H4 (cell line): Measurements from ENCODE around the gene UST. TPM values are rescaled to one million over a fixed set of nuclear protein-coding genes. Genes with fewer than 3 reads are reported as not detected.

ENCODE experiments used
- DNase-seq: peaks from one replicate; pipeline ENCODE4 v3.0.0-alpha.2; 2015; ENCODE audit warnings: low spot score
- total RNA-seq: library from RNA; depleted of rRNA; stranded (reverse); fragments of >200 nt; shearing (Covaris generic); gene quantifications from 2 replicates; pipeline ENCODE4 v1.2.3, GENCODE V29; 2014

The UST gene
- total RNA-seq, 1 experiment from 2014 or later = 11.7 TPM

DNA sequence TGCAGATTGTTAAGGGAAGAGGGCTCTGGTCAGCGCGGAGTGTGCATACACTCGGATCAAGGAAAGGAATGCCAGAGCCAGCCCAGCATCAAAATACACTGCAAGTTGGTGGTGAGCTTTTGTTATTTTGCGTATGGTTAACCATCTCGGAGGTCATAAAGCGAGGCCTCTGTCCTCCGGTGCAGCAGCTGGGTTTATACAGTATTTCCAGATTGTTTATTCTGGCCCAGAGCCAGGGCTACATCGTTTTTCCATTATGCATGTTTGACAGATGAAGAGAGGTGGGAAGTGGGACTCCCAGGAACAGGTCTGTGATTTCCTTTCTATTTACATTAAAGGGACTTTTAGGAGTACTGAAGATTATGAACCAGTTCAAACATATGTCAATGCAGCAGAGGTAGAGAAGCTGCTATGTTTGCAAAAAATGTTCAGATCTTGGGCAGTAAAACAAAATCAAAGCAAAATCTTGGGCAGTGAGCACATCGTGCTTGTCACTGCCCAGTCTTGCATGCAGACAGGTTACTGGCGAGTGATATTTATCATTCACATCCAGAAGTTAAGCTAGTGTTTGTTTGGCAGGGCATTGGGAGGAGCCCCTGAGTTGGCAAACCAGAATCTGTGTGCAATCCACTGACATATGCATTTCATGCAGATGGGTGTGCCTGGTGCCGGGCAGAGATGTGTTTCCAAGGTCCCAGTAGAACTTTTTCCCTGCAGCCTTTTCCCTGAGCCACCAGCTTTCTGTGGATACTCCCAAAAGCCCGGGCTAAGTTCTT is 314.3 kb downstream of the UST start:
- peak; percentile 46 for DNase-seq

DNA sequence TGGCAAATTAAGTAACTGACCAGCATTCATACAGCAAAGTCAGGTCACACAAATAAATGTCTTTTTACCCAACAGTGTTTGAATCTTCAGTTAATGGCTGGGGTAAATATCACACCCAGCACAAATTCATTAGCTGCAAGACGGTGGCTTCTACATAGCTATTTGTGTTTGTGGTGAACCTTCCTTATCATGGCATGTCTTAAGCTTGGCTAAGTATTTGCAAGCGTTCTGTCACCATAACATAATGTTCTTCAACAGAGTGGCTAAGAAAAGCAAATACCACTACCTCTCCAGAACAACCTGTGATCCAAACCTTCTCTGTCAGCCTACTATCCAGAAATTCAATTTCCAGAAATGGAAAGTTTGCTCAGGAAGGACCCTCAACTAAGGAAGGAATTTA is 315.1 kb downstream of the UST start:
- DNase-seq = no peak

DNA sequence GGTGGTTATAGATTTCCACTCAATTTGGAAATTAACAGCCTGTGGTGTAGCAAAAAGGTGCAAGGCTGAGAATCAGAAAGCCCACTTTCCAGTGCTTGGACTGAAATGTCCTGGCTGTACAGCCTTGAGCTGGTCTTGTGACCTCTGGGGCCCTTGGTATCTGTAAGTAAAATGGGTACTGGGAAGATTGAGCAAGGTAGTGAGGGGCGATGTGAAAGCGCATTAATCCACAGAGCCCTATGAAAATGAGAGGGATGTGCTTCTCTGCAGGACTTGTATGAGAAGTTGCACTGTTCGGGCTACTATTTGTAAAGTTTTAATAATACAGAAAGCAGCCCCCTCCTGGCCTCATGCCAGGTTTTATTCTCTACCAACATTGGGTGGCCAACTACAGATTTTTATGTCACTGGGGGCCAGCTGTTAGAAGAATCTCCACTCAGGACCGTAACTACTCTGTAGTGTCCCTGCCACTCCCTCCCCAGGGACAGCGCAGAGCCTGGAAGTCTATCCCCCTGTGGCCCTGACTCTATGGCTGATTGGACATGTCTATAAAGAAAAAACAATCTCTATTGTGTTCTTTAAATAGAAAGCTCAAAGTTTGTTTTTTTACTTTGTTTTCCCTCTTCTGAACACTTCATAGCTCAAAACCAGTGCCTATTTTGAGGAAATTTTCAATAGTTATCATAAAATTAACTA is 316.0 kb downstream of the UST start:
- no peak for DNase-seq

DNA sequence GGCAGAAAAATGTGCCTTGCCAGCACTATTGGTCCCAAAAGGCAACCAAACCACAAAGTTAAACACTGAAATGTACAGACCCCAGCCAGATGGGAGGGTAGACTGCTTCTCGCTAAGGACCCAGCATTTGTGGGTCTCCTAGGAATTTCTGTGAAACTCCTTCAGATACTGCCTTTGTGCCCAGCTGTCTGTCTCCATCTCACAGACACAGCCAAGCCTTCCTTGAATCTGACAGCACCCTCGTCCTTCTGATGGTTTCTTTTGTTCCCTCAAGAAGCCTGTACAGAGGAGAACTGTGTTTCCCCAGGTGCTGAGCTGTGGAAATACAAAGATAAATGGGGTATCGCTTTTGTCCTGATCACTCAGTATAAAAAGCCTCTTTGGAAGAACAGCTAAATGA is 316.6 kb downstream of the UST start:
- DNase-seq = no peak

DNA sequence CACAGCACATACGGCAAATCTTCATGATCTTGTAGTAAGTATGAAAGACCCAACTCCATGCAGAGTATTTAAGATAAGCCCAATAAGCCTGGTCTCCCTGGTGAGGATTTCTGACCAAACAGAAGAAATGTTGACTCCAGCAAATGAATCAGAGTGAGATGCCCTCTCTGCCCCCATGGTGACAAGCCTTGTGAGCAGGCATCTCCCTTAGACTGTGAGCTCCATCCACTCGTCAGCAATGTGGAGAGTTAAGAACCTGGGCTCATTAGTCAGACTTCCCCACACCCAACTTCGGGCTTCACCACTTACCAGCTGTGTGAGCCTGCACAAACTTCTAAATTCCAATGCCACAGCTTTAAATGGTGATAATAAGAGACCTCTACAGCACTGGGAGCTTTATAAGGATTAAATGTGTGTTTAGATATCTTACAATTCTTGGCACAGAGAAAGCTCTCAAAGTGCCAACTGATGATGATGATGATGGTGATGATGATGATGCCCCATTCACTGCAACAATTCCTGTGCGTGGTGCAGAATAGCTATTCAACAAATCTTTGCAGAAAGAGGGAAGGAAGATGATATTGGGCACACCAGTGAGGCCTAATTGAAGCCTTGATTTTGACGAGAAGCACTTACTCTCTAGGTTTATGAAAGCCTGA is 317.3 kb downstream of the UST start:
- DNase-seq = no peak

DNA sequence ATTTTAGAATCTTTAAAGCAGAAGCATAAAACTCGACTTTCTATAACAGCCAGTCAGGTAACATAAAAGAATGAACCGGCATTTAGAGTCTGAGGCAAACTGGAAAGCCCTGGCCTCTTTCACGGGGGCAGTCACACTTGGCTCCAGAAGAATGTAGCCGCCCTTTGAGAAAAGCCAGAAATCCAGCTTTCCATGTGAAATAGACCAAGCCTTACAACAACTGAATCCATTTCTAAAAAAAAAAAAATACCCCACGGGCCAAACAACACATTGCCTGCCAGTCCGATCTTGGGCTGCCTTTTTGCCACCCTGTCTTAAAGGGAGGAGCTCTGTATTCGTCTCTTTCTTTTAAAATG is 317.8 kb downstream of the UST start:
- no peak for DNase-seq

DNA sequence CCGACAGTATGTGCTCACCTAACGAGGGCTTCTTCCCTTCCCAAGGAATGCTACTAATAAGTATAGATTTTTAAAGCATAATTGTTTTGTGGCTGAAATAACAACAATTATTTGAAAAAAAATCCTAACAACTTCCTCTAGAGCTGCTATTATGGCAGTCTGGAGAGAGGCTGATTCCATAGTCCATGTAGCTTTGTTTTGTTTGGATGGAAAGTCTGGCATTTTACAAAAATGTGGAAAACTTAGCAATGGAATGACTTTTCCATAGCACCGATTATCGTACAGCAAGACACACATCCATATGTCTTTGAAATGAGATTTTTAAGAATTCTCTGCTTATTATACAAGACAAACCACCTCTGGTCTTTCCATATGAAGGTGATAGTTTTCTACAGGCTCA is 318.3 kb downstream of the UST start:
- DNase-seq = no peak

DNA sequence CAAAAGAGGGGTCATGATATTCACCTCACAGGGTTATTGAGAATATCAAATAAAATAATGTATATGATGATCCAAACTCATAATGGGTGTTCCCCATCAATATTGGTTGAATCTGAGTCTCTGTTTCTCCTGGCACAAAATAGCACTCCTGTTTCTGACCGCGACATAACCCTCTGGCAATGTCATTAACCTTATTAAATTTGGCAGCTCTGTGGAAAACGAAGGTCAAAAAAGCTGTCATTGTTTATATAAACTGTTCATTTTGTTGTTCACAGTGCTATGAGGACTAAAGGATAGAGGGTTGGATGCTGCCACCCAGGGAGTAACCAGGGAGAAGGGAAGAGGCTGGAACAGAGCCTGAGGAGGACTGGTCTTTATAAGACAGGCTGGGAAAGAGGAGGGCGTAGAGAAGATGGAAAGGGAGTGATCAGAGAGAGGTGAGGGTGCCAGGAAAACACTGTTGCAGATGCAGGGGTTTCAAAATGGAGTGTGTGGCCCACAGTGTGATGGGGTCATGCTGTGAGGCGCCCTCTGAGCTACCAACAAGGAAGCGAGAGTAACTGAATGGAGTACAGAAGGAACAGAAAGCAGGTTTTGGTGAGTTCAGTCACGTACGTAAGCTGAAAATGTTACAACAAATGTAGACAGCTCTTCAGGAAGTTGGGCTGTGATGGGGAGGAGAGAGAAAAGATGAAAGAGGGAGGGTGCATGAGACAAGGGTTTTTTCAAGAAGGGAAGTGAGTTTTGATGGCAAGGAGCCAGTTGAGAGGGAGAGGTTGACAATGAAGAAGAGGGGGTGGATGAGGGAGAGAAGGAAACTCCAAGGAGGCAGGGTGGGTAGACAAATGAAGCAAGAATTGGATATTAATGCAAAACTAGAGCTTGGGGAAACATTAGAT is 319.1 kb downstream of the UST start:
- DNase-seq = no peak

DNA sequence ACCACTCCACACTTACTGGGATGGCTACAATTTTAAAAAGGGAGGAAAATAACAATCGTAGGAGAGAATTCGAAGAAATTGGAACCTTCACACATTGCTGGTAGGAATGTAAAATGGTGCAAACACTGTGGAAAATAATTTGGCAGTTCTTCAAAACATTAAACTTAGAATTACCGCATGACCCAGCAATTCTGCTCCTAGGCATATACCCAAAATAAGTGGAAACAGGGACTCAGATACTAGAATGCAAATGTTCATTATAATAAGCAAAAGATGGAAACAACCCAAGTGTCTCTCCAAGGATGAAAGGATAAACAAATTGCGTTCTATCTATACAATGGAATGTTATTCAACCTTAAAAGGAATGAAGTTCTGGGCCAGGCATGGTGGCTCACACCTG is 325.2 kb downstream of the UST start:
- no peak for DNase-seq

DNA sequence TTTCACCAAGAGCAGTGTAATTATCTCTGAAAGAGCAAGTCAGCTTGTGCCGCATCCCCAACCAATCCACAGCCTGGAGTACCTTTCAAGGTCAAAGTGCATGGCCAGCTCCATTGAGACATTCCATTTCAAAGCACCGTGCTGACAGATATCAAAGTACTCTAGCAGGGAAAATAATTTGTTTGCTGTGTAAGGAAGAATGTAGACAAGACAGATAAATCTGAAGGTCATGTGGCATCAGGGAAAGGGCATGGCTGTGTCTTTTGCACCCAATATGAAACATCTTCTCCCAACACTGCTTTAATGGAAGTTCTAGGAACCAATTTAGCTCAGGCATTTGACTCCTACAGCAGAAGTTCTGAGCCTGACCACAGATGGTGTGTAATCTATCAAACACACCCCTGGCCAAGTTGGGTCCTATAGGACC is 328.0 kb downstream of the UST start:
- DNase-seq = no peak

DNA sequence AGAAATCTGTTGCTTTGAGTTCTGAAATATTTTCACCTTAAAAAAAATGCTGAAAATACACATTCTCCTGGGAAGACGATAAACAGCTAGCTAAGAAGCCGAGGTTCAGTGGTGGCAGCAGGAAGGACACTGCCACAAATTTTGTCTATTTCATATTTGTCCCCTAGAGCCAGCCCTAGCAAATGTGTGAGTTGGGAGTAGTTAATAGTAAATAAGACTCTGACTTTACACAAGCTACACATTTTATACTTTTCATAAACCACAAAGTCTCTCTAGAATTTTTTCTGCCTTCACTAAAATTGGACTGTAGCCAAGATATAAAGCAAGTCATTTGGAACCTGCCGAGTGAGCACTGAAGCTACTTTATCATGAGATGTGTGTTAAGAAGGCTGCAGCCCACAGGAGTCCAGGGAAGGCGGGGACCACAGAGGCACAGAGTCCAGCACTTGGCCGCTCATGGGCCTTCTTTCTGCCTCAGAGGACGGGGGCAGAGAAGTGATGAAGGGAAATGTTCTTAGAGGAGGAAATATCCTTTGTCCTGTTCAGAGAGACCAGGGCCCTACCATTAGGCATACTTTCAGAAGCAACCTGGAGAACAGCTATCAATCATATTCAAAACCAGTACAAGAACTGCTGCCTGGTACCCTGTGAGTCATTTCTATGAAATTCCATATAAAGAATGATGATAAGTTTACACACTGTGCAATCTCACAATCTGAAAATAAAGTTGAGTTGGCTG is 329.0 kb downstream of the UST start:
- no peak for DNase-seq

DNA sequence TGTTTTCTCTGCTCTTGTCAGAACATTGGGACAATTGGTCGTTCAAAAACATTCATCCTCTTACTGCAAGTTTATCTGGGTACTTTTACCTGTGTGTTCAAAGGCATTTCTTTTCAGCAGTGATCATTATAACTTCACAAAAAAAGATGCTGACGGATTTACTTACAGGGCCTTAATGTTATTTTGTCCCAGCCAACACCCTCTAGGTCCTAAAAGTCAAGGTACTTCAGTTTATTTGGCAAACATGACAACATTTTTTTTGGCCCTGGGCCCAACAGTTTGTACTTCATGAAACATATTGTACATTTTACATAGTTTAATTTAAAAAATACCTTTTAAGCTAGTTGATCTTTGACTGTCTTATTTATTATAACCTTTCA is 329.5 kb downstream of the UST start:
- DNase-seq = no peak

DNA sequence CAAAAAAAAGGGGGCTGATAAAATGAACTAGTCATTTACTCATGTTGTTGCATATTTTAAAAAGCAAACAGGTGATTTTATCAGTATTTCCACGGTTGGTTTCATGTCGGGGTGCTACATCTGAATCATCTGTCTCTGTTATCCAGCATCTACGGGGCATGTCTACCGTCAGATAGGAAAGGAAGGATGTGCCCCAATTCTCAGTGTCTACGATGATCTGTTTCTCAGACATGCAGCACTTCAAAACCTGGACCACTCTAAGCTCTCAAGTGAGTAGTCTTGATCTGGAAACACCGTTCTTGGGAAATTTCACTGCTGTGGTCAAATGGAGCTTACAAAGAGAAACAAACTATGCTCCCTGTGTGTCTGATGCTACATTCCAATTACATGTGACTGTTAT is 330.4 kb downstream of the UST start:
- no peak for DNase-seq

DNA sequence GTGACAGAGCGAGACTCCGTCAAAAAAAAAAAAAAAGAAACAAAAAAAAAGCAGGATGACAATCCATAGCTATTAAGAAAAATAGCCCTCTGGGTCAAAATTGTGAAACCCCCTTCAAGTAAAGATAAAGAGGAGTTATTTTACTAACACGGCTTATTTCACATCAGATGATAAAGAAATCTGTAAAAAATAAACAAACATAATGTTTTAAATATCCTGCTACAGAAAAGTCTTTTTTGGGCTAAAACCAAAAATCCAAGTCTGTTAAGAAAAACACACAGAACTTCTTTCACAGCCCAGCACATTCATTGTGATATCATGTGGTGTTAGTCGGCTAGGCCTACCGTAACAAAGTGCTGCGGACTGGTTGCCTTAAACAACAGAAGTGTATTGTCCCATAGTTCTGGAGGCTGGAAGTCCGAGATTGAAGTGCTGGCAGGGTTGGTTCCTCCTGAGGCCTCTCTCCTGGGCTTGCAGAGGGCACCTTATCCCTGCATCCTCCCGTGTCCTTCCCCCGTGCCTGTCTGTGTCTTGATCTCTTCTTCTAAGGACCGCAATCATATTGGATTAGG is 331.5 kb downstream of the UST start:
- no peak for DNase-seq

DNA sequence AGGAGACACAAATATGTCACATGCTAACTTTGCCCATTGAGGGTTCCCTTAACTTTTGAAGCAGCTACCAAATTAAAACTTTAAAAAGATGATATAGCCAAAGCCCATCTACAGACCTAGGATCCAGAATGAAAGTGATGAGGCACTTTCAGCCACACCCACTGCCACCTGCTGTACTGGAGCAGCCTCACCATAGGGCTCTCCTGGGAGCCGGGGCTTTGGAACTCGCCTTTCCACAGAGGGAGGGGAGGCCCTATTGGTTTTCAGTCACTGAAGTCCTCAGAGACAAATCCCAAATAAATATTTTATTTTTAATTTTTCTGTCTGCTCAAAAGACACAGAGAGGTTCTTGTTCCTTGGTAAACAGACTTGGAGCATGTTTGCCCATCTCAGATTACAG is 332.6 kb downstream of the UST start:
- no peak for DNase-seq

DNA sequence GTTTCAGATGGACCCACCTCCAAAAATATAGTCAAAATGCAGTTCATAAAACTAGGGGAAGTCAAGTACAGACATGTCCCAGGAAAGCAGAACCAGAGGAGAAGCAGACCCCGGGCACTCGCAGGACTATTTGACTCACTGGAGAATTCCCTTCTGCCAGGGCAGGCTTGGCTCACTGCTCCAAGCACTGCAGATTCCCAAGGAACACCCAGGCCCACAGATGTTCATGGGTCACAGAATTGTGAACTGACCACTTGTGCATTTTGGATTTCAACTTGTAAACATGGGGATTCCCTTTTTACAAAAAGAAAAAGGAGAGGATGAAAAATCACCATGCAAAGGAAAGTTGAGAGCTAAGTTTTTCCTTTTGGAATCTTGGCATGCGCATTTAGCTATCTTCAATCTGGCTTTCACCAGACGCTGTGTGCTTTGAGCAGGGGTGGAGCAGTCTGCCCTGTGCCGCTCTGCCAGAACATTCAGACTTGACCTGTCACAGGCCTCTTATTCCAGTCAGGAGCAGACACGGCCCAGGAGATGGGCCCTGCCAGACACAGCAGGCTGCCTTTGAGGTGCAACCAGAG is 333.2 kb downstream of the UST start:
- DNase-seq = no peak

DNA sequence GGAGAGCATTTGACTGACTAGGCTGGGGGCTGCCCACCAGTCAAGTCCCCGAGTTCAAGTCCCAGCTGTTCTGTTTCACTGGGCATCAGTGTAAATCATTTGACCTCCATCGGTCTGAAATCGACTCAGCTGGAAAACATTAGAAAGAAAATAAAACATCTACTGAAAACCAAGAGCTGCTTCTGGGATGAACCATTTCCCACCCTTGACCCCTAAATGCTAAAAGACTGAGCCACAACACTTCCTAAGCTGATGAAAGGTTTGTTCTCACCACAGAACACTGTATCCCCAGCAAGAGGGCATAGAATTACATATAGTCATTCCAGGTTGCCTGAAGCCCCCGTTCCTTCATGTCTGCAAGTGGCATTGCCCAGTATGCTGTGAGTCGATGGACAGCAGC is 333.7 kb downstream of the UST start:
- DNase-seq = no peak

DNA sequence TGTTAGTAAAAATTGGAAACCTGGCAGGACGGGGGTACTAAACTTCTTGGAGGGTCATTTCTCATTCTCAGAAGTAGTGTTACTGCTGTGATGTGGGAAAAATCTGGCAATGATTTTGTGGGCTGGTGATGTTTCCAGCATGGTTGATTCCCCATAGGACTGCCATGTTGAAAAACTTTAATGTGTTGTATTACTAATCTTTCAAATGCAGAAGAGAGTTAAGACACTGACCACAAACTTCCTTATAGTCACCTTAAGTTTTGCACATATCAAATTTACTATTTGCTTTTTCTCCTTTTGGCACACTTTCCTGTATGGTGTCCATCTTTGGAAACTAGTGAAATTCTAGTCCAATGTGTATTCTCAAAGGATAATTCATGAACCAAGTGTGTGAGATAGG is 334.5 kb downstream of the UST start:
- no peak for DNase-seq

DNA sequence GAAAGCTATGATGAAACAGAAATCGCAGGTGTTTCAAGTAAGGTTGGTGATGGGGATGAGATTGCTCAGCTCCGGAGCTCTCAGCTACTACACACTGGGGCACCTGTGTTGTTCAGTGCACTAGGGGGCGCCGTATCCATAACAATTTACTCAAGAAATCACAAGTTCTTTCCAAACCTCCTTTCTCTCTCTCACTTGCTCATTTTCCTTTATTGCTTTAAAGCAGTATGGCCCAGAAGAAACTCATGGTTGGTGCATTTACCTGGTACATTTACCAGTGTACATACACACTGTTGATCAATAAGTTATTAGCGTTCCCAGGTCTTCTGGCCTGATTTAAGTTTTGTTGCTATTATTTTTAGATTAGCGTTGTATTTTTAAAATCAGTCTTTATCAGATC is 335.5 kb downstream of the UST start:
- peak; percentile 54 for DNase-seq

DNA sequence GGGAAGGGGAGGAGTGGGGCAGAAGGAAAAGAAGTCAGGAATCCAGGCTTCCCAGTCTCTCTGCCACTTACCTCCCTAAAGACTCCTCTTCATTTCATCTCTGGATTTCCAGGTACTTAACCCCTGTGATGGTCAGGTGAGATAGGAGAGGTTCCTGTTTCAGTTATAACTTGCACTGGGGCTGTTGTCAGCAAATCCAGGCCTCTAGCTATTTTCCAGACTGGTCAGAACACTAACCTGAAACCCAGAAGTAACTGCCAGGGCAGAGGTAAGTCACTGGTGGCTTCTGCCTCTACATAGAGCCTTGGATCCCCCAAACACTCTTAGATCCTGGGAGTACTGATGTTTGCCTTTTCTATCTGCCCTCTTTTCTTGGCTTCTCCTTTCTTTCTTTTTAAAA is 337.2 kb downstream of the UST start:
- DNase-seq = no peak
